HG02763 (cell line): ENCODE data around the gene HS3ST4.

ENCODE experiments used
- ATAC-seq: cut with Tn5 transposase; IDR thresholded peaks from one replicate; pipeline ENCODE4 v1.9.1; 2021; ENCODE audit warnings: mild to moderate bottlenecking, moderate library complexity; ENCODE audit not compliant: unreplicated experiment

The HS3ST4 gene

GRCh38 chr16:25886598-25886997 is 194.8 kb downstream of the HS3ST4 start:
- ATAC-seq: no peak

GRCh38 chr16:25888868-25889267 is 197.1 kb downstream of the HS3ST4 start:
- ATAC-seq: no peak

GRCh38 chr16:25893332-25893731 is 201.6 kb downstream of the HS3ST4 start:
- no peak for ATAC-seq

- ATAC-seq: no peak
Observed at GRCh38 chr16:25894093-25894492, 202.3 kb downstream of the HS3ST4 start.

GRCh38 chr16:25895380-25895779 is 203.6 kb downstream of the HS3ST4 start:
- no peak for ATAC-seq

GRCh38 chr16:25896411-25896810 is 204.7 kb downstream of the HS3ST4 start:
- ATAC-seq: no peak

GRCh38 chr16:25897702-25898101 is 205.9 kb downstream of the HS3ST4 start:
- no peak for ATAC-seq

GRCh38 chr16:25905810-25906209 is 214.1 kb downstream of the HS3ST4 start:
- ATAC-seq: no peak

GRCh38 chr16:25910971-25911370 is 219.2 kb downstream of the HS3ST4 start:
- no peak for ATAC-seq

- ATAC-seq: no peak
Observed at GRCh38 chr16:25912321-25912720, 220.6 kb downstream of the HS3ST4 start.

- no peak for ATAC-seq
Observed at GRCh38 chr16:25914357-25914962, 222.7 kb downstream of the HS3ST4 start.

- no peak for ATAC-seq
Observed at GRCh38 chr16:25916037-25916436, 224.3 kb downstream of the HS3ST4 start.

- no peak for ATAC-seq
Observed at GRCh38 chr16:25922438-25922837, 230.7 kb downstream of the HS3ST4 start.

GRCh38 chr16:25925421-25925820 is 233.7 kb downstream of the HS3ST4 start:
- no peak for ATAC-seq

- ATAC-seq: no peak
Observed at GRCh38 chr16:25931473-25932035, 239.8 kb downstream of the HS3ST4 start.

- ATAC-seq: no peak
Observed at GRCh38 chr16:25941800-25942499, 250.2 kb downstream of the HS3ST4 start.

GRCh38 chr16:25950586-25951281 is 259.0 kb downstream of the HS3ST4 start:
- ATAC-seq: no peak

GRCh38 chr16:25951999-25952398 is 260.2 kb downstream of the HS3ST4 start:
- no peak for ATAC-seq

GRCh38 chr16:25952983-25953382 is 261.2 kb downstream of the HS3ST4 start:
- ATAC-seq: no peak

GRCh38 chr16:25957707-25958106 is 265.9 kb downstream of the HS3ST4 start:
- ATAC-seq: no peak

- ATAC-seq: no peak
Observed at GRCh38 chr16:25959221-25959620, 267.5 kb downstream of the HS3ST4 start.
